ENCODE measurements around the gene TCN2. TPM values are rescaled to one million over a fixed set of nuclear protein-coding genes. Genes with fewer than 3 reads are reported as not detected.
"Not testable (repeated sequence)": the region's sequence is repeated elsewhere in the genome, so short reads cannot be mapped to it uniquely, and the experiment has no call there.

TCN2 gene
- total RNA-seq, 2 donors from 2014 or later = 9.3 to 27.0 TPM

DNA sequence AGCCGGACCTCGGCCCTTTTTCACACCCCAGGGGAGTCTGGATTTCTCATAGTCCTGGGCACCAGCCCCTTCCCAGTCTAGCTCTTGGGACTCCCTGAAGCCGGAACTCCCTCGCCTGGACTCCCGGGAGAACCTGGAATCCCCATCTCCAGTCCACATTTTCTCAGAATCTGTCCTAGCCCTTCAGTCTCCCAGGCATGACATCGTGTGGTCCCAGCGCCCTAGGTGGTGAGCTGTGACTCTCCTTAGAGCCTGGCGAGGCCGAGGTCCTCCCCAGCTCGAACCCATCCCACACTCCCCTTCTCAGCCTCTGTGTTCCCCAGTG, 61.4 kb downstream of the TCN2 start:
- no peak for DNase-seq
- H3K9me3 ChIP-seq = no peaks in the 10 kb centered on the region
- no peaks in the 10 kb centered on the region for H3K27me3 ChIP-seq
- H3K36me3 ChIP-seq = no peaks in the 10 kb centered on the region
- peak overlapping the region; percentile 69 for H3K4me3 ChIP-seq
- H3K9ac ChIP-seq (ENCODE audit: low read depth in 2 of 2, low read length in 2 of 2) = peak overlapping the region; percentile 78 to 79
- intact Hi-C loops (cut with DNase I) = no loop called here
- H3K4me1 ChIP-seq = no peaks in the 10 kb centered on the region
- TF ChIP-seq CTCF (IDR thresholded peaks at IDR 0.05) = no peak
- peak overlapping the region; percentile 90 for H3K27ac ChIP-seq

GRCh38 chr22:30671071-30671470, 64.1 kb downstream of the TCN2 start:
- no peak overlapping the region for H3K9ac ChIP-seq (ENCODE audit: low read depth in 2 of 2, low read length in 2 of 2)
- intact Hi-C loops (cut with DNase I) = no loop called here
- DNase-seq = no peak
- no peak overlapping the region for H3K27ac ChIP-seq
- no peaks in the 10 kb centered on the region for H3K27me3 ChIP-seq
- TF ChIP-seq CTCF (IDR thresholded peaks at IDR 0.05) = no peak
- H3K9me3 ChIP-seq = no peaks in the 10 kb centered on the region
- H3K36me3 ChIP-seq = no peaks in the 10 kb centered on the region
- H3K4me3 ChIP-seq = no peak overlapping the region
- no peaks in the 10 kb centered on the region for H3K4me1 ChIP-seq

- no peaks in the 10 kb centered on the region for H3K9me3 ChIP-seq
- H3K27me3 ChIP-seq = no peaks in the 10 kb centered on the region
- intact Hi-C loops (cut with DNase I) = no loop called here
- H3K27ac ChIP-seq = no peak overlapping the region
- H3K36me3 ChIP-seq = no peaks in the 10 kb centered on the region
- no peak for DNase-seq
- no peak overlapping the region for H3K4me3 ChIP-seq
- TF ChIP-seq CTCF (IDR thresholded peaks at IDR 0.05) = no peak
- no peaks in the 10 kb centered on the region for H3K4me1 ChIP-seq
- H3K9ac ChIP-seq (ENCODE audit: low read depth in 2 of 2, low read length in 2 of 2) = no peak overlapping the region
Measured at GRCh38 chr22:30673136-30673535, 66.2 kb downstream of the TCN2 start.

- Histone ChIP-seq H3K27ac (no peak overlapping the region), H3K9me3 (no peaks in the 10 kb centered on the region), H3K4me1 (no peaks in the 10 kb centered on the region), H3K36me3 (no peaks in the 10 kb centered on the region), H3K4me3 (no peak overlapping the region), H3K27me3 (no peaks in the 10 kb centered on the region), H3K9ac (ENCODE audit: low read depth in 2 of 2, low read length in 2 of 2) (no peak overlapping the region)
- no peak for TF ChIP-seq CTCF (IDR thresholded peaks at IDR 0.05)
- intact Hi-C loops (cut with DNase I) = no loop called here
- no peak for DNase-seq
Measured at GRCh38 chr22:30674482-30674881, 67.5 kb downstream of the TCN2 start.

GRCh38 chr22:30675436-30675835, 68.5 kb downstream of the TCN2 start:
- Histone ChIP-seq H3K4me3 (no peak overlapping the region), H3K9ac (ENCODE audit: low read depth in 2 of 2, low read length in 2 of 2) (no peak overlapping the region), H3K27ac (no peak overlapping the region), H3K36me3 (no peaks in the 10 kb centered on the region), H3K9me3 (no peaks in the 10 kb centered on the region), H3K27me3 (no peaks in the 10 kb centered on the region), H3K4me1 (no peaks in the 10 kb centered on the region)
- TF ChIP-seq CTCF (IDR thresholded peaks at IDR 0.05) = no peak
- intact Hi-C loops (cut with DNase I) = no loop called here
- no peak for DNase-seq

GRCh38 chr22:30676565-30676964, 69.6 kb downstream of the TCN2 start:
- H3K9me3 ChIP-seq; H3K27ac ChIP-seq; H3K9ac ChIP-seq (ENCODE audit: low read depth in 2 of 2, low read length in 2 of 2); H3K36me3 ChIP-seq; H3K4me1 ChIP-seq; H3K4me3 ChIP-seq; DNase-seq; intact Hi-C loops (cut with DNase I); H3K27me3 ChIP-seq: not testable (repeated sequence)

Other genes with a start within 250 kb of the TCN2 start
- 1 to 10 TPM; 5.8 to 9.4 TPM for gene RNF215, start 219.8 kb upstream of the TCN2 start, total RNA-seq
- gene SEC14L2, start 210.2 kb upstream of the TCN2 start, total RNA-seq = 10 to 100 TPM in 1 of 2 donors, 1 to 10 TPM in 1; 2.0 to 10.3 TPM
- gene MTFP1, start 181.4 kb upstream of the TCN2 start, total RNA-seq = 10 to 100 TPM; 39.7 to 55.1 TPM
- gene SEC14L3, start 135.2 kb upstream of the TCN2 start, total RNA-seq = not detected
- not detected for gene SEC14L4, start 101.5 kb upstream of the TCN2 start, total RNA-seq
- gene SEC14L6, start 60.4 kb upstream of the TCN2 start, total RNA-seq = not detected
- gene GAL3ST1, start 32.5 kb upstream of the TCN2 start, total RNA-seq = 10 to 100 TPM; 13.4 to 18.8 TPM
- 10 to 100 TPM; 44.2 to 98.3 TPM for gene PES1, start 15.3 kb upstream of the TCN2 start, total RNA-seq
- 1 to 10 TPM; 5.7 to 7.0 TPM for gene SLC35E4, start 28.6 kb downstream of the TCN2 start, total RNA-seq
- 10 to 100 TPM; 15.2 to 17.1 TPM for gene DUSP18, start 60.7 kb downstream of the TCN2 start, total RNA-seq
- 1 to 10 TPM; 3.2 to 4.3 TPM for gene OSBP2, start 87.7 kb downstream of the TCN2 start, total RNA-seq